GM18511 (cell line): ENCODE results near the gene CALU.

Experiments used
- ATAC-seq: cut with Tn5 transposase; IDR thresholded peaks from one replicate; pipeline ENCODE4 v1.9.1; 2021; ENCODE audit warnings: mild to moderate bottlenecking, moderate library complexity; ENCODE audit not compliant: unreplicated experiment

The CALU gene

GRCh38 chr7:128721376-128721775 lies 17.8 kb upstream of the CALU start:
- ATAC-seq, result no peak

GRCh38 chr7:128724743-128725142 lies 14.4 kb upstream of the CALU start:
- no peak for ATAC-seq

GRCh38 chr7:128725531-128725930 lies 13.6 kb upstream of the CALU start:
- no peak for ATAC-seq

GRCh38 chr7:128726059-128726736 lies 13.0 kb upstream of the CALU start:
- no peak for ATAC-seq

- ATAC-seq, result no peak
Observed at GRCh38 chr7:128726737-128727072, 12.5 kb upstream of the CALU start.

GRCh38 chr7:128727239-128727638 lies 11.9 kb upstream of the CALU start:
- ATAC-seq, result no peak

- ATAC-seq, result no peak
Observed at GRCh38 chr7:128728598-128728997, 10.6 kb upstream of the CALU start.

- no peak for ATAC-seq
Observed at GRCh38 chr7:128729494-128729893, 9.7 kb upstream of the CALU start.

- no peak for ATAC-seq
Observed at GRCh38 chr7:128731184-128731583, 8.0 kb upstream of the CALU start.

GRCh38 chr7:128732521-128733277 lies 6.5 kb upstream of the CALU start:
- ATAC-seq, result no peak

GRCh38 chr7:128733278-128733645 lies 5.9 kb upstream of the CALU start:
- no peak for ATAC-seq

GRCh38 chr7:128734890-128735289 lies 4.3 kb upstream of the CALU start:
- no peak for ATAC-seq

GRCh38 chr7:128735436-128735835 lies 3.7 kb upstream of the CALU start:
- ATAC-seq, result no peak

GRCh38 chr7:128737441-128737840 lies 1.7 kb upstream of the CALU start:
- no peak for ATAC-seq

GRCh38 chr7:128737867-128738385 lies 1.2 kb upstream of the CALU start:
- ATAC-seq, result no peak

- ATAC-seq, result peak; percentile 7
Observed at GRCh38 chr7:128738570-128739047, 550 bp upstream of the CALU start.

- no peak for ATAC-seq
Observed at GRCh38 chr7:128739990-128740682, 977 bp downstream of the CALU start.

GRCh38 chr7:128740996-128741395 lies 1.8 kb downstream of the CALU start:
- ATAC-seq, result no peak

GRCh38 chr7:128741491-128741890 lies 2.3 kb downstream of the CALU start:
- ATAC-seq, result no peak

GRCh38 chr7:128742206-128742605 lies 3.0 kb downstream of the CALU start:
- ATAC-seq, result no peak

- ATAC-seq, result no peak
Observed at GRCh38 chr7:128743112-128743772, 4.1 kb downstream of the CALU start.
